Neural progenitor cell (in vitro differentiated cells): ENCODE results near the gene CDK18. TPM values are rescaled to one million over a fixed set of nuclear protein-coding genes. Genes with fewer than 3 reads are reported as not detected.

Experiments used
- DNase-seq: peaks from one replicate; pipeline ENCODE4 v3.0.0-alpha.2; 2016; ENCODE audit warnings: low spot score
- H2AFZ ChIP-seq: fragments of 200-600 bp; sonication (generic); replicated peaks from 2 replicates; pipeline ENCODE4 v1.6.1; 2016; ENCODE audit warnings: antibody characterized with exemption
- H3F3A ChIP-seq: fragments of 200-600 bp; sonication (generic); 2 replicates; pipeline ENCODE4 v1.6.1; 2016; ENCODE audit warnings: antibody characterized with exemption, low read depth
- H3K27ac ChIP-seq: fragments of 200-600 bp; sonication (generic); 2 replicates; pipeline ENCODE4 v1.5.1; 2016; ENCODE audit warnings: mild to moderate bottlenecking
- H3K27me3 ChIP-seq: fragments of 200-600 bp; sonication (generic); 2 replicates; pipeline ENCODE4 v1.6.1; 2016; ENCODE audit warnings: mild to moderate bottlenecking, moderate library complexity
- H3K36me3 ChIP-seq: fragments of 200-600 bp; sonication (generic); 2 replicates; pipeline ENCODE4 v1.5.1; 2016
- H3K4me1 ChIP-seq: fragments of 200-600 bp; sonication (generic); 2 replicates; pipeline ENCODE4 v1.6.1; 2016; ENCODE audit warnings: mixed run types
- H3K4me2 ChIP-seq: fragments of 200-600 bp; sonication (generic); 2 replicates; pipeline ENCODE4 v1.6.1; 2016
- H3K4me3 ChIP-seq: fragments of 200-600 bp; sonication (generic); 2 replicates; pipeline ENCODE4 v1.5.1; 2016
- H3K79me2 ChIP-seq: fragments of 200-600 bp; sonication (generic); 2 replicates; pipeline ENCODE4 v1.6.1; 2016; ENCODE audit warnings: low read depth
- H3K9ac ChIP-seq: fragments of 200-600 bp; sonication (generic); 2 replicates; pipeline ENCODE4 v1.6.1; 2016
- H3K9me3 ChIP-seq: fragments of 200-600 bp; sonication (generic); 2 replicates; pipeline ENCODE4 v1.5.1; 2016; ENCODE audit warnings: low read depth
- H4K20me1 ChIP-seq: fragments of 200-600 bp; sonication (generic); 2 replicates; pipeline ENCODE4 v1.6.1; 2016; ENCODE audit warnings: low read depth
- H3K27ac Mint-ChIP-seq: 3 replicates; pipeline ENCODE4 v1.8.0; 2021; ENCODE audit warnings: mixed read lengths
- H3K27me3 Mint-ChIP-seq: 2 replicates; pipeline ENCODE4 v1.8.0; 2022; ENCODE audit warnings: low read depth, mild to moderate bottlenecking, inconsistent platforms, moderate library complexity, mixed read lengths; ENCODE audit not compliant: insufficient read depth
- H3K36me3 Mint-ChIP-seq: 3 replicates; pipeline ENCODE4 v1.8.0; 2021; ENCODE audit warnings: mixed read lengths
- H3K4me1 Mint-ChIP-seq: 3 replicates; pipeline ENCODE4 v1.8.0; 2021; ENCODE audit warnings: mixed read lengths
- H3K4me3 Mint-ChIP-seq: 3 replicates; pipeline ENCODE4 v1.8.0; 2021; ENCODE audit warnings: mild to moderate bottlenecking, moderate library complexity, mixed read lengths
- H3K9me3 Mint-ChIP-seq: 3 replicates; pipeline ENCODE4 v1.8.0; 2020; ENCODE audit warnings: mixed read lengths
- CTCF ChIP-seq: fragments of 200-600 bp; sonication (generic); IDR thresholded peaks from 2 replicates; pipeline ENCODE4 v1.5.1; 2017; ENCODE audit warnings: antibody characterized with exemption, mild to moderate bottlenecking
- EZH2 ChIP-seq: fragments of 200-600 bp; sonication (generic); IDR thresholded peaks from 2 replicates; pipeline ENCODE4 v1.6.1; 2017; ENCODE audit warnings: antibody characterized with exemption, mild to moderate bottlenecking, moderate library complexity
- EZH2phosphoT487 ChIP-seq: fragments of 200-600 bp; sonication (generic); IDR thresholded peaks from 2 replicates; pipeline ENCODE4 v1.6.1; 2017; ENCODE audit warnings: antibody characterized with exemption
- total RNA-seq: library from RNA; depleted of rRNA; stranded (reverse); fragments of >200 nt; gene quantifications from 2 replicates; pipeline ENCODE4 v1.2.3, GENCODE V29; 2015; ENCODE audit warnings: low replicate concordance

CDK18 gene
- total RNA-seq, 1 donor from 2014 or later: 14.1 TPM

GRCh38 chr1:205563927-205564441 lies 59.5 kb downstream of the CDK18 start:
- Histone ChIP-seq H3K27me3 (peaks cover 41% of the 10 kb centered on the region), H3K27ac (no peak overlapping the region), H3F3A (peaks cover 14% of the 10 kb centered on the region), H3K4me2 (no peak overlapping the region), H4K20me1 (no peaks in the 10 kb centered on the region), H3K36me3 (no peaks in the 10 kb centered on the region), H3K4me1 (no peaks in the 10 kb centered on the region), H3K79me2 (no peaks in the 10 kb centered on the region), H3K9ac (no peak overlapping the region), H2AFZ (no peak overlapping the region), H3K4me3 (no peak overlapping the region), H3K9me3 (peaks cover 5% of the 10 kb centered on the region)
- DNase-seq: no peak
- Mint-ChIP-seq H3K4me3 (no peak overlapping the region), H3K9me3 (peaks cover 28% of the 10 kb centered on the region), H3K36me3 (no peaks in the 10 kb centered on the region), H3K27me3 (peaks cover 37% of the 10 kb centered on the region), H3K4me1 (peaks cover 7% of the 10 kb centered on the region), H3K27ac (no peak overlapping the region)
- TF ChIP-seq EZH2phosphoT487 (no peak), CTCF (no peak), EZH2 (no peak)

GRCh38 chr1:205565799-205566198 lies 61.3 kb downstream of the CDK18 start:
- Histone ChIP-seq H3K4me1 (peaks cover 5% of the 10 kb centered on the region), H3K9me3 (peaks cover 5% of the 10 kb centered on the region), H3K9ac (no peak overlapping the region), H3K27me3 (peaks cover 59% of the 10 kb centered on the region), H3F3A (peaks cover 20% of the 10 kb centered on the region), H2AFZ (no peak overlapping the region), H3K79me2 (no peaks in the 10 kb centered on the region), H3K4me3 (no peak overlapping the region), H3K4me2 (no peak overlapping the region), H3K27ac (no peak overlapping the region), H4K20me1 (peaks cover 5% of the 10 kb centered on the region), H3K36me3 (no peaks in the 10 kb centered on the region)
- Mint-ChIP-seq H3K4me1 (peaks cover 9% of the 10 kb centered on the region), H3K4me3 (no peak overlapping the region), H3K9me3 (peaks cover 15% of the 10 kb centered on the region), H3K27me3 (peaks cover 50% of the 10 kb centered on the region), H3K36me3 (no peaks in the 10 kb centered on the region), H3K27ac (no peak overlapping the region)
- no peak for TF ChIP-seq EZH2phosphoT487
- DNase-seq: no peak

GRCh38 chr1:205567716-205568115 lies 63.2 kb downstream of the CDK18 start:
- Mint-ChIP-seq H3K27me3 (peaks cover 51% of the 10 kb centered on the region), H3K4me1 (peaks cover 9% of the 10 kb centered on the region), H3K9me3 (no peaks in the 10 kb centered on the region), H3K36me3 (no peaks in the 10 kb centered on the region), H3K27ac (no peak overlapping the region), H3K4me3 (no peak overlapping the region)
- Histone ChIP-seq H2AFZ (no peak overlapping the region), H3F3A (peaks cover 20% of the 10 kb centered on the region), H4K20me1 (peaks cover 5% of the 10 kb centered on the region), H3K4me1 (peaks cover 15% of the 10 kb centered on the region), H3K27me3 (peaks cover 78% of the 10 kb centered on the region), H3K9me3 (no peaks in the 10 kb centered on the region), H3K27ac (no peak overlapping the region), H3K9ac (no peak overlapping the region), H3K4me2 (no peak overlapping the region), H3K4me3 (no peak overlapping the region), H3K79me2 (no peaks in the 10 kb centered on the region), H3K36me3 (no peaks in the 10 kb centered on the region)
- no peak for DNase-seq
- no peak for TF ChIP-seq EZH2
- no peak for TF ChIP-seq EZH2phosphoT487
- TF ChIP-seq CTCF: no peak

GRCh38 chr1:205568135-205568468 lies 63.6 kb downstream of the CDK18 start:
- H3K4me3 Mint-ChIP-seq: peak overlapping the region; percentile 79
- H3K79me2 ChIP-seq: no peaks in the 10 kb centered on the region
- no peaks in the 10 kb centered on the region for H3K36me3 Mint-ChIP-seq
- H3F3A ChIP-seq: peaks cover 20% of the 10 kb centered on the region
- H3K4me2 ChIP-seq: peak overlapping the region; percentile 88
- no peak overlapping the region for H3K4me3 ChIP-seq
- H3K4me1 ChIP-seq: peaks cover 15% of the 10 kb centered on the region
- peaks cover 5% of the 10 kb centered on the region for H4K20me1 ChIP-seq
- H3K4me1 Mint-ChIP-seq: peaks cover 9% of the 10 kb centered on the region
- H3K27ac ChIP-seq: no peak overlapping the region
- H3K36me3 ChIP-seq: no peaks in the 10 kb centered on the region
- H3K9me3 ChIP-seq: no peaks in the 10 kb centered on the region
- TF ChIP-seq EZH2phosphoT487 (no peak), CTCF (no peak), EZH2 (no peak)
- no peak overlapping the region for H2AFZ ChIP-seq
- H3K27ac Mint-ChIP-seq: no peak overlapping the region
- peaks cover 49% of the 10 kb centered on the region for H3K27me3 Mint-ChIP-seq
- H3K9ac ChIP-seq: no peak overlapping the region
- no peaks in the 10 kb centered on the region for H3K9me3 Mint-ChIP-seq
- no peak for DNase-seq
- peaks cover 80% of the 10 kb centered on the region for H3K27me3 ChIP-seq
